Stimulated activated CD4-positive, alpha-beta T cell treated with anti-CD3 and anti-CD28 coated beads, Interleukin-12 subunit alpha, Interleukin-12 subunit beta, amount 100 ng/mL, for 48 hours (primary cell): ENCODE data around the gene ITGAV.
"Not testable (repeated sequence)": the region's sequence is repeated elsewhere in the genome, so short reads cannot be mapped to it uniquely, and the experiment has no call there.

ENCODE experiments used
- DNase-seq, 3 donors: peaks; one replicate each; pipeline ENCODE4 v3.0.0-alpha.2; 2020; ENCODE audit warnings: low read depth in 2 of 3, low spot score in 1 of 3

ITGAV gene

DNA sequence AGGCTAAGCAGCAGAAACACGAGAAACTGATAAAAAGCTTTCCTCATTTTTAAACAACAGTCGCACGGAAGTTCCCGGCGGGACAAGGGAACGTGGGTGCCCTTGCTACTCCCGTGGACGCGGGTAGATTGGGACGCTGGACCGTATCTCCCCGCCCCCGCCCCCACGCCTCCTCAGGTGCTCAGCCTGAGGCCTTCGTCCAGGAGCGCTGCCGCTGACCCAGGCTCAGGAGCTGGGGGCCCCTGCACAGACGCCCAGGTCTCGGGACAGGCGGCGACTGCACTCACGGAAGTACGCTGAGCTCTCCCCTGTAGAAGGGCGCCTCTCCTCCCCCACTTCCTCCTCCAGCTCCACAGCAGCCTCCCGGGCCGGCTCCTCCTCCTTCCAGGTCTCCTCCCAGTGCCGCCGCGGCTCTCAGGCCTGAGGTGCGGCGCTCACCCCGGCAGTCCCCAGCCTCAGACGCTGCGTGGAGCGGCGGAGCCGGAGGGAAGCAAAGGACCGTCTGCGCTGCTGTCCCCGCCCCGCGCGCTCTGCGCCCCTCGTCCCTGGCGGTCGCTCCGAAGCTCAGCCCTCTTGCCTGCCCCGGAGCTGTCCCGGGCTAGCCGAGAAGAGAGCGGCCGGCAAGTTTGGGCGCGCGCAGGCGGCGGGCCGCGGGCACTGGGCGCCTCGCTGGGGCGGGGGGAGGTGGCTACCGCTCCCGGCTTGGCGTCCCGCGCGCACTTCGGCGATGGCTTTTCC, at the start of gene ITGAV:
ITGAV (plus strand) TSS at position 445 of the 738 bp plus-strand sequence; CDS start at position 728, 283 bp downstream.
- DNase-seq: peak; percentile 64 to 84 (median 78)

DNA sequence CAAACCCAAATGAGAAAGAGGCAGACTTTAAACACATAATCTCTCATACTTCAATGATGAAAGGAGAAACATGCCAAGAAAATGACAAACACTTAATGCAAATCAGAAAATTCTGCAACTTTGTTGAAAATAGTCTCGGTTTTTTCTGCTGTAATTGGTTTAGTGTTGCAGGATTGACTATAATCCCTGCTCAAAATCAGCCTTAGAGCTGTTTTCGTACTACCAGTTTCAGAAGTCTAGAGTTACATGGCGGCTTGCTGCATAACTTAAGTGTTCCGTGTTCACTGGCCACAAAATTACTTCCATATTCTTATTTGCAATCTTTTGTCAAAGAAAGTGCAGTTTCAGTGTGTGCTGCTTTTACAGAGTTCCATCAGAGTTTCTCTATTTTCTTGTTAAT, 48.9 kb upstream of the ITGAV start:
- DNase-seq: no peak

DNA sequence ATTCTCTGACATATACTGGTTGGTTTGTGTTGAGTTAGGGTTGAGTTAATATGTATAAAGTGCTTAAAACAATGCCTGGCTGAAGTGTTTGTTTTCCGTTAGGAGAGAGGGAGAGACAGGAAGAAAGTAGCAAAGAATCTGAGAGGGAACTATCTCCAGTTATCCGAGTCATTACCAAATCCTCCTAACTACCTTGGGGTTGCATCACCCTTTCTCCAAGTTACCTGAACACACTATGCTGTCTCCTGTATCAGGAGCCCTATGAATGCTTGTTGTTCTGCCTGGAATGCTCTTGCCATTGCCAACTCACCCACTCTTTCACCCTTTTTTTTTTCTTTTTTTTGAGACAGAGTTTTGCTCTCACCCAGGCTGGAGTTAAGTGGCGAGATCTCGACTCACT, 47.9 kb upstream of the ITGAV start:
- no peak for DNase-seq

DNA sequence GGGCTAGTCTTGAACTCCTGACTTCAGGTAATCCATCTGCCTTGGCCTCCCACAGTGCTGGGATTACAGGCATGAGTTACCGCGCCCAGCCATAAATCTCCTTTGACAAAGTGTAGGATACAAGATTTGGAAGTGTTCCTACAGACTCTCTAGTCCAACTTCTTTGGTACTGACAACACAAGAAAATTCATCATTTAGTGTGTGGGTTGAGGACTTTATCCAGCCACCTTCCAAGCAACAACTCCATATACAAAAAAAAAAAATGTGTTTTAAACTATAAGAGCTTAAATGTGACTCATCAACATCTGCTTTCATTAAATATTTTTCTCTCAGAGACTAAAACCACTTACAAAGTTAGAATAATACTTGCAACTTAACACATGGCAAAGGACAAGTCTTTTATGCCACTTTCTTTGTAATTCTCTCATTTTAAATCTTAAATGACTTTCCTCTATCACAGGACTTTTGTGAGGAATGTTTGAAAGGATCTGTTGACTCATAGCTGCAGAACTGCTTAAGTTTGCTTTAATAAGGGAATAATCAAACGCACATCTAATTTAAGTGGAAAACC, 46.2 kb upstream of the ITGAV start:
- DNase-seq: no peak

DNA sequence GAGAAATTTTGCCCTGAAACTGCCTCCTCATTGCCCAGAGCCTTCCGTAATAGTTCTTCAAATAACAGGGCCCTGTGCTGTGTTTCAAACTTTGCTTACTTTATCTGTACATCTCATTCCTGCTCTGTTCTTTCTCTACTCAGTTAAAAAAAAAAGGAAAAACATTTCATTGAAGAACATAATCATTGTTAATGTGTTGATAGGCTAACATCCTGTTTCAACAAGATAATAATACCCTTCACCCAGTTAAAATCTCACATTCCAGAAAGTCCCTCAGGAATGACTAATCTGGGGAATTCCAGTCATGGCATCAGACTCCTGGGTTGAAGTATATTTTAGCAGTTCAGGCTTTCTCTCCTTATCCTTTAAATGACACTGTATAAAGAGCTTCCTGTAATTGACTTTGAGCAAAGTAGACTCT, 45.6 kb upstream of the ITGAV start:
- DNase-seq: no peak

DNA sequence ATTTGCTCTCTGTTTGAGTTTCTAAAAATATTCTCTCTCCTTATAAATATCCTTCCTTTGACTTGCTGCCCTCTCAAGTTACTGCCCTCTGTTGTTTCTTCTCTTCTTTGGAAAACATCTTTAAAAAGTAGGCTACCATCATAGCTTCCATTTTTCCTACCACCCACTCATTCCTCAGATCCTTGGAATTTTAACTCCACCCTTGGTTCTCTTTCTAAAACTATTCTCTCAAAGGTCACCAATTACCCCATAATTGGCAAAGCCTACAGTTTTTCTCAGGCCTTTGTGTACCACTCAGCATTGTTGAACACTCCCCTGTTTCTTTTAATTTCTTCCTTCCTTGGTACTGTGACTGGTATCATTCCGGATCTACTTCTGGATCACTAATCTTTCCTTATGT, 43.0 kb upstream of the ITGAV start:
- no peak for DNase-seq

DNA sequence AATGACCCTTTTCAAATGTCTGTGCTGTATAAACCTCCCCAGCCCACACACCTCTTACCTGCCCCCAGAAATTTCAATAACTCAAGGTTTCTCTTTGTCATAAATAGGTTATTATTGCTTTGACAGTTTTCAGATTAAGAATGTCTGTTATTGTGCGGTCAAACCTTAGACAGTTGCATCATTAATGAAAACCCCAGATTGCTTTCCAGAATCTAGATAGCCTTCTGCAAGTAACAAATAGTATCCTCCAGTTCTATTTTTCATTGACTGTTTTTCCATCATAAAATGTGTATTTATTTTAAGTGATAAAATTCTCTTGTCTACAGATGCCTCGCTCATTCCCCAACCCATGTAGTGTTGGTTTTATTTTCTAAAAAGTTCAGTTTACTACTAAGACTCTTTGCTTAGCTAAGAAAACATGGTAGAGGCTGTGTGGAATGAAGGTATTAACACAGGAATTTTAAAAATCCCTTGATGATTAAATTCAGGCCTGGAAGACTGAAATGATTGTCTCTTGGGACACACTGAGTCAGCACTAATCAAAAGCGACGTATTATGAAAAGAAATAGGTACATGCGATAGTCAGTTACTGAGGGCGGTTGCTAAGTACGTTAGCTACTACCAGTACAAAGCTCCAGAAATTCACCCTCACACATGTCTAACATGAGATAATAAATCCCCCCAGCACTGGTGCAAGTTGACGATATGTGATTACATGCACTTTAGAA, 38.4 kb upstream of the ITGAV start:
- no peak for DNase-seq

DNA sequence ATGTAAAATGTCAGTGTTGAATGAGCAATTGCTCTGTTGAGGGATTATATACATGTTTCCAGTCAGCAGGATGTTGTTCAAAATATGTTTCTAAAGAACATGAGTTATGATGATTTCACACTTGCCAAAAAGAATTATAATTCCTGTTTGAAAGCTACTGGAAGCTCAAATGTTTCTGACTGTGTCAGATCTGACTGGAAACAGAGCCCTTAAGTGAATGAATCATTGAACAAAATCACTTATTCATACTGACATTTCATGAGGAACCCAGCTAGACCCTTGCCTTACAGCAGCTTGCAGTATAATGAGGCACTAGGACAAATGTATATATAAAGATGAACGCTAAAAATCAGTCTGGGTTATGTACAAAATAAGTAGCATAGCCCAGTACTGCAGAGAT, 35.4 kb upstream of the ITGAV start:
- no peak for DNase-seq

DNA sequence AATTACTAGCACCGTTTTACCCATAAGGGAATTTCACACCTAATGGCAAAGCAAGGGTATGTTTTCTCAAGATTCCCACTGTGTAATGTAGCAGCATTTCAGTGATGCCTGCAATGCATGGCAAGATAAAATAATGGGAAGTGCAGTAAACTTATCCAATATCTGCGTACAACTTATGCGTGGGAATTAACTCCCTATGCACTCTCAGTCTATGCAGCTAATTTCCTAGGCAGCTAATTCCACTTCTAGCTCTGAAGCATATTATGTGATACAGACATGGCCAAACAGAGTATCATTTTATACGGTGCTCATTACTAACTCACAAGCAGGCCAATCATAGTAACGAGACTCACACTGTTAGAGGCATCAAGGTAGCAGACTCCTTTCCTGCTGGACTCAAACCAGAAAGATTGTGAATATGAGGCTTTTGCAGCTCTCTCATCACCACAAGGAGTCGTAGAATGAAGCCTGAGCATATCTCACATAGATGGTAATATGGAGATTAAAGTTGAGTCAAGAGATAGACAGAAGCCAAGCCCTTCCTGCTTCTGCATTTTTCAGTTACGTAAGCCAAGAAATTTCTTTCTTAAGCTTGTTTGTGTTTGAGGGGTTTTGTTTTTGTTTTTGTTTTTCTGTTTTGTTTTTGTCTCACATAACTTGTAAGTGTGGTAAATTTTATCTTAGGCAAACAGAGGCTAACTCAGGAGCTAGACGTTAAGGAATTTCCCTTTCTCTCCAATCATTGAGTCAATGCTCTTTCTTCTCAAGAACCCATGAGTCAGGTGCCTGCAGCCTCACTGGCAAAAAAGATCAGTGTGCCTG, 34.8 kb upstream of the ITGAV start:
- DNase-seq: no peak

DNA sequence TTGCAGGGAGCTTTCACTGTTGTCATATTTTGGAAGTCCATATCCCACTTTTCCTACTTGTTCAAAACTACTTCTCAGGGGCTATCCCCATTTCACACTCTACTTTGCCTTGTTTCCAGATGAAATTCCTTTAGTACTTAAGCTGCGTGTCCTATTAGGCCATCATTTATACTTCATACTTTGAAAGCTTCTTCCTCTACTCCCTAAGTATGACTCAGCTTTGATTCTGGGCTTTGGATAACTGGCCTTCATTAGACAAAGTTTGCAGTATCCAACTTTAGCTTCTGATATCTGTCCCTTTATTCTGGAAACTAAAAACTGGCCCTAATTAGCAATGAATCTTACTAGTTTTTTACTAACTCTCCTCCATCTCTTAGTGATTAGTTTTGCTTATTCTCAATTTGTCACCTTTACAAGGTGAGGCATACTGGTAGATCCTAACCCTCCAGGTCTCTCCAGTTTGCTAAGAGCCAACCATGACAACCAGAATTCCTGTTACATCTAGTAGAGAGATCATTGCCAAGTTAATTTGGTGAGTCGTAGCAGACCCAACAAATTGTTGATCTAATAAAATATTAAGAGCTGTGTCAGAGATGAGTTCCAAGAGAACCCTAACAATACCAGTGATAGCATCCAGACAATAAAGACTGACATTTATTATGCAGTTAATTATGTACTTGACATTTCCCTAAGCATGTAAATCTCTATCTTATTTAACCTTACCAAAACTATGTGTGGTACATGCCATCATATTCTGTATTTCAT, 31.2 kb upstream of the ITGAV start:
- DNase-seq: no peak

DNA sequence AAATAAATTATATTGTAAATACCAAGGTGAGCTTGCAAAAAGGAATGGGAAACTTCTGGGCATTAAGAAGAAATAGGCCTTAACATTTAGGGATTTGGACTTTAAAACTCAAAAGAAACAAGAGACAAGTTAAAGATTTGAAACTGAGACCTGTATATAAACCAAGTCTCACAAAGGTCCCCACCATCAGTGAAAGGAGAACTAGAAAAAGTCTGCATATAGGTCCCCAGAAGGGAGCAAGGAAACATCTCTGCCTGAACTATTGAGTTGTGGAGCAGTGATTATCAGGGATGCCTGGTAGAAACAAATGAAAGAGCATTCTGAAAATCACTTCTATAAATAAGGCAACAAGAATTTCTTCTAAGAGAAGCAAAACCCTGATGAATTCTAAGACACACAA, 30.5 kb upstream of the ITGAV start:
- no peak for DNase-seq

DNA sequence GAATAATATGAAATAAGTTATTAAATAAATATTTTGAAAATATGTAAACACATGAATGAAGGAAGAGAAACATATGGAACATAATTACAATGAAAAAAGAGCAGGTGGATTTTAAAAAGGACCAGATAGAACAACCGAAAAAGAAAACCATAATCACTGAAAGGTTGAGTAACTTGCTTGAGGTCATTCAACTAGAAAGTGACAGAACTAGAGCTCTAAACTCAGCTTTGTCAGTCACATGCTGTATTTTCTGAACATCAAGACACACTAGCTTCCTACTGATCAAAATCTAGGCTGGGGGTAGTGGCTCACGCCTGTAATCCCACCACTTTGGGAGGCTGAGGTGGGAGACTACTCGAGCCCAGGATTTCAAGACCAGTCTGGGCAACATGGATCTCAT, 30.0 kb upstream of the ITGAV start:
- no peak for DNase-seq

DNA sequence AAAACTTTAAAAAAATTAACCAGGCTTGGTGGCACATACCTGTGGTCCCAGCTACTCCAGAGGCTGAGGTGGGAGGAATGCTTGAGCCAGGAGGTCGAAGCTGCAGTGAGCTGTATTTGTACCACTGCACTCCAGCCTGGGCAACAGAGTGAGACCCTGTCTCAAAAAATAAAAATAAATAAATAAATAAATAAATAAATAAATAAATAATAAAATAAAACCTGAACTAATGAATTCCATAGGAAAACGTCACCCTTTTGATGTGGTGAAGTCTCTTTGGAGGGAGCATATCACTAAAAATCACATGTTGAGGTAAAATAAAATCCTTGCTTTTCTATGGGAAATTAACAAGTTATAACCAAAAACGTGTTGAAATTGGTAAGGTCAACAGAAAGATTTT, 29.6 kb upstream of the ITGAV start:
- no peak for DNase-seq

DNA sequence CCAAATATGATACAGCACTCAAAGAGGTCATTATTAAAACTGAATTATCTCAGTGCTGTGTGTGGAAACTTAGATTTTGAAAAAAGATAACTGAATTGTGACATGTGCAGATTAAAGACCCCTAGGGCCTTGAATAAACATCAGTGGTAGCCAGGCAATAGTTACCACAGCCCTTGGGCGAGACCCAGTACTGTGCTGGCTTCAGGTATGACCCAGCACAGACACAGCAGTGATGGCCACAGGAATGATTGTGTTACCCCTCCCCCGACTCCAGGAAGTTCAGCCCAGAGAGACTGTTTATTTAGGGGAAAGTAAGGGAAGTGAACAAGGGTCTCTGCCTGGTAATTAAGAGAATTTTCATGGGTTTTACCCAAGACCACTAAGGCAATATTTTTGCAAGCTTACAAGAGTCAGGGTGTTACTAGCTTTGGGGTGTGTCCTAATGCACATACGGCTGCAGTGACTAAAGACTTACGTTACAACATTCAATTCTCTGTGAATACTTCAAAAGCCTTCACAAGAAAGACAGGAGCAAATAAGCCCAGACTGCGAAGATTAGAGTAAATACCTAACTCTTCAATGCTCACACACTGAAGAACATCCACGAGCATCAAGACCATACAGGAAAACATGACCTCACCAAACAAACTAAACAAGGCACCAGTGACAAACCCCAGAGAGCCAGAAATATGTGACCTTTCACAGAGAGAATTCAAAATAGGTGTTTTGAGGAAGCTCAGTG, 28.2 kb upstream of the ITGAV start:
- DNase-seq: no peak

DNA sequence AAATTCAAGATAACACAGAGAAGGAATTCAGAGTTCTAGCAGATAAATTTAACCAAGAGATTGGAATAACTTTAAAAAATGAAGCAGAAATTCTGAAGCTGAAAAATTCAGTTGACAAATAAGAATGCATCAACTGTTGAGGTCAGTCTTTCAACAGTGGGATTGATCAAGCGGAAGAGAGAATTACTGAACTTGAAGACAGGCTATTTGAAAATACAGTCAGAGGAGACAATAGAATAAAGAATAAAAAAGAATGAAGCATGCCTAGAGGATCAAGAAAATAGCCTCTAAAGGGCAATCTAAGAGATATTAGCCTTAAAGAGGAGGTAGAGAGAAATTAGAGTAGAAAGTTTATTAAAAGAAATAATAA, 27.7 kb upstream of the ITGAV start:
- DNase-seq: no peak

DNA sequence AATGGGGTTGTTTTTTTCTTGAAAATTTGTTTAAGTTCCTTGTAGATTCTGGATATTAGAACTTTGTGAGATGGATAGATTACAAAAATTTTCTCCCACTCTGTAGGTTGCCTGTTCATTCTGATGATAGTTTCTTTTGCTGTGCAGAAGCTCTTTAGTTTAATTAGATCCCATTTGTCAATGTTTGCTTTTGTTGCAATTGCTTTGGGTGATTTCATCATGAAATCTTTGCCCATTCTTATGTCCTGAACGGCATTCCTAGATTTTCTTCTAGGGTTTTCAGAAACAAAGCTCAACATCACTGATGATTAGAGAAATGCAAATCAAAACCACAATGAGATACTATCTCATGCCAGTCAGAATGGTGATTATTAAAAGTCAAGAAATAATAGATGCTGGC, 21.3 kb upstream of the ITGAV start:
- DNase-seq: not testable (repeated sequence)

DNA sequence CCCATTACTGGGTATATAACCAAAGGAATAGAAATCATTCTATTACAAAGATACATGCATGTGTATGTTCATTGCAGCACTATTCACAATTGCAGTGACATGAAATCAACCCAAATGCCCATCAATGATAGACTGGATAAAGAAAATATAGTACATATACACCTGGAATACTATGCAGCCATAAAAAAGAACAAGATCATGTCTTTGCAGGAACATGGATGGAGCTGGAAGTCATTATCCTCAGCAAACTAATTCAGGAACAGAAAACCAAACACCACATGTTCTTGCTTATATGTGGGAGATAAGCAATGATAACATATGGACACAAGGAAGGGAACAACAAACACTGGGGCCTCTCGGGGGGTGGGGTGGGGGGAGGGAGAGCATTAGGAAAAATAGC, 20.7 kb upstream of the ITGAV start:
- not testable (repeated sequence) for DNase-seq

DNA sequence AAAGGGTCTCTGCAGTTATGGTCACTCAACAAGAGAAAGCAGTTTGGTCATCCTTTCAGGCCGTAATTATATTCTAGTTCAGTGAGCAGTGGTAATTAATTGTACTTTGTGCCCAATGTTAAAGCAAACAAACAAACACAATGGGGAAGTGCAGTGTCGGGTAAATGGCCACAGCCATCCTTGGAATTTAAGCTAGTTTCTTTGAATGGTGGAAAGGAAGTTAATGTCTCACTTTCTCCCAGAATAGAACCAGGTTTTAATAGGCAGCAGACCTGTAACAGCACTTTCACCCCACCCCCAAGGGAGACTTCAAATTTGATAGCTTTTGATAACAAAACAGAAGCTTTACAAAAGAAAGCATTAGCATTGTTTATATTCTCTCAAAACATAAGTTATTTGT, 20.0 kb upstream of the ITGAV start:
- DNase-seq: no peak

DNA sequence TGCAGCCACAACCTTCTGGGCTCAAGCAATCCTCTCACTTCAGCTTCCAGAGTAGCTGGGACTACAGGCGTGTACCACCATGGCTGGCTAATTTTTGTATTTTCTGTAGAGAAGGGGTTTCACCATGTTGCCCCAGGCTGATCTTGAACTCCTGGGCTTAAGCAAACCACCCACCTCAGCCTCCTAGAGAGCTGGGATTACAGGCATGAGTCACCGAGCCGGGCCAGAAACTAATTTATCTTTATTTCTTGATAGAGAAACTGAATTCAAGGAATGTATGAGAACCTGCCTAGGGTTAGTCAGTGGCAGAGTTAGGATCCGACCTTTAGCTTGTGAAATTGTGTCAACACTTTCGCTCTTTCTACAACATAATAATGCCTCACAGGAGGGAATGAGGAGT, 19.3 kb upstream of the ITGAV start:
- no peak for DNase-seq

DNA sequence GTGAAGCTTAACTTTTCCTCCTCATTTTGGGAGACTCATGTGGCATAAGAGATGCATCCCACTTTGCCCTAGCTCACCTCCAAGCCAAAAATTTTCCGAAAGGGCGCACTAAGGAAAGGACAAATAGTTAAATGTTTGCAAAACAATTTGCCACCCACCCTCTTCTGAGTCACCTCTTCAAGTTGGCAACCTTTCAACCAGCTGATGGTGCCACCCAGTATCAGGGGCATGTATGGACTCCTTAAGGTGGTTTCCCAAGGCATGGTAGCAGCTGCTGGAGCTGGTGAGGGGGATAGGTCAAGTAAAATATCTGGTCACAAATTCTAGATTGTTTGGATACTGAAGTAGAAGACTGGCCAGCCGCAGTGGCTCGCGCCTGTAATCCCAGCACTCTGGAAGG, 17.2 kb upstream of the ITGAV start:
- no peak for DNase-seq
